Mesenchymal stem cell (in vitro differentiated cells and primary cell): Measurements from ENCODE around the gene THUMPD1.
"Not testable (repeated sequence)": the region's sequence is repeated elsewhere in the genome, so short reads cannot be mapped to it uniquely, and the experiment has no call there.

Experiments used
- DNase-seq: peaks from one replicate; pipeline ENCODE4 v3.0.0-alpha.2; 2013
- H2AFZ ChIP-seq: one replicate; pipeline ENCODE4 v1.6.1; 2013; ENCODE audit warnings: low read depth, mild to moderate bottlenecking, control low read depth, inconsistent platforms, low read length, moderate library complexity
- H2AK5ac ChIP-seq: 2 replicates; pipeline ENCODE4 v1.6.1; 2013; ENCODE audit warnings: low read length, moderate library complexity, mild to moderate bottlenecking, inconsistent platforms; ENCODE audit not compliant: severe bottlenecking
- H2BK120ac ChIP-seq: one replicate; pipeline ENCODE4 v1.6.1; 2013; ENCODE audit warnings: low read depth, mild to moderate bottlenecking, inconsistent platforms, low read length, moderate library complexity
- H2BK12ac ChIP-seq, 2 experiments: one replicate each; pipeline ENCODE4 v1.6.1; 2013; ENCODE audit warnings: inconsistent platforms in 2 of 2, low read length in 2 of 2, mild to moderate bottlenecking in 2 of 2, moderate library complexity in 2 of 2, control low read depth in 1 of 2
- H2BK15ac ChIP-seq: one replicate; pipeline ENCODE4 v1.6.1; 2013; ENCODE audit warnings: mild to moderate bottlenecking, low read depth, inconsistent platforms; ENCODE audit not compliant: poor library complexity, severe bottlenecking
- H2BK5ac ChIP-seq: 2 replicates; pipeline ENCODE4 v1.6.1; 2013; ENCODE audit warnings: low read depth, mild to moderate bottlenecking, low read length, control low read depth, inconsistent platforms; ENCODE audit not compliant: poor library complexity, severe bottlenecking
- H3K14ac ChIP-seq, 2 experiments: one replicate each; pipeline ENCODE4 v1.6.1; 2013; ENCODE audit warnings: inconsistent platforms in 2 of 2, low read length in 2 of 2, control low read depth in 1 of 2, mild to moderate bottlenecking in 1 of 2, moderate library complexity in 1 of 2
- H3K18ac ChIP-seq, 2 experiments: one replicate each; pipeline ENCODE4 v1.6.1; 2013; ENCODE audit warnings: inconsistent platforms in 2 of 2, low read length in 2 of 2, control low read depth in 1 of 2, low read depth in 1 of 2, mild to moderate bottlenecking in 1 of 2
- H3K23ac ChIP-seq, 2 experiments: one replicate each; pipeline ENCODE4 v1.6.1; 2013; ENCODE audit warnings: inconsistent platforms in 2 of 2, low read length in 2 of 2, mild to moderate bottlenecking in 2 of 2, moderate library complexity in 2 of 2, control low read depth in 1 of 2
- H3K27ac ChIP-seq: 2 replicates; pipeline ENCODE4 v1.5.1; 2013; ENCODE audit warnings: mild to moderate bottlenecking, moderate library complexity, low read length, control low read depth, inconsistent platforms; ENCODE audit not compliant: poor library complexity, severe bottlenecking
- H3K27me3 ChIP-seq, 2 experiments: 2 replicates each; pipeline versions ENCODE4 v1.6.1 to v1.7.0; 2013; ENCODE audit warnings: low read length in 2 of 2, mild to moderate bottlenecking in 2 of 2, moderate library complexity in 2 of 2, control low read depth in 1 of 2, inconsistent platforms in 1 of 2; ENCODE audit not compliant: control insufficient read depth in 1 of 2, insufficient read depth in 1 of 2
- H3K36me3 ChIP-seq, 2 experiments: 2 replicates each; pipeline versions ENCODE4 v1.6.1 to v1.7.0; 2013; ENCODE audit warnings: low read length in 2 of 2, control low read depth in 1 of 2, inconsistent platforms in 1 of 2, low read depth in 1 of 2, mild to moderate bottlenecking in 1 of 2; ENCODE audit not compliant: insufficient read depth in 2 of 2, control insufficient read depth in 1 of 2
- H3K4ac ChIP-seq, 2 experiments: one replicate each; pipeline ENCODE4 v1.6.1; 2013; ENCODE audit warnings: inconsistent platforms in 2 of 2, low read length in 2 of 2, mild to moderate bottlenecking in 2 of 2, moderate library complexity in 2 of 2, control low read depth in 1 of 2, low read depth in 1 of 2
- H3K4me1 ChIP-seq: 2 replicates; pipeline ENCODE4 v1.6.1; 2013; ENCODE audit warnings: low read depth, low read length, control low read depth; ENCODE audit not compliant: control insufficient read depth, insufficient read depth
- H3K4me2 ChIP-seq: 2 replicates; pipeline ENCODE4 v1.6.1; 2013; ENCODE audit warnings: low read length, mild to moderate bottlenecking, inconsistent platforms; ENCODE audit not compliant: poor library complexity, severe bottlenecking
- H3K4me3 ChIP-seq, 2 experiments: 2 replicates each; pipeline versions ENCODE4 v1.5.1 to v1.7.0; 2013; ENCODE audit warnings: low read length in 2 of 2, mild to moderate bottlenecking in 2 of 2, control low read depth in 1 of 2, low read depth in 1 of 2; ENCODE audit not compliant: insufficient read depth in 1 of 2
- H3K79me1 ChIP-seq: replicated peaks from 2 replicates; pipeline ENCODE4 v1.6.1; 2013; ENCODE audit warnings: mild to moderate bottlenecking, control low read depth, low read length, inconsistent platforms; ENCODE audit not compliant: poor library complexity, severe bottlenecking
- H3K9ac ChIP-seq: 2 replicates; pipeline ENCODE4 v1.7.0; 2013; ENCODE audit warnings: mild to moderate bottlenecking, low read length, moderate library complexity
- H3K9me3 ChIP-seq: 2 replicates; pipeline ENCODE4 v1.7.0; 2013; ENCODE audit warnings: mild to moderate bottlenecking, low read length; ENCODE audit not compliant: control insufficient read depth
- H4K8ac ChIP-seq: one replicate; pipeline ENCODE4 v1.6.1; 2013; ENCODE audit warnings: inconsistent platforms, mild to moderate bottlenecking, low read length, moderate library complexity
- H4K91ac ChIP-seq: one replicate; pipeline ENCODE4 v1.6.1; 2013; ENCODE audit warnings: mild to moderate bottlenecking, low read length, inconsistent platforms
- WGBS: methylation state at CpG from one replicate; pipeline ENCODE4 v1.1.7; 2013; ENCODE audit warnings: mixed read lengths; 5-methylcytosine and 5-hydroxymethylcytosine counted together

Gene THUMPD1

GRCh38 chr16:20760346-20760745, 18.7 kb upstream of the THUMPD1 start:
- Histone ChIP-seq H3K4ac (no peak overlapping the region), H2BK120ac (no peak overlapping the region), H3K27me3 (no peaks in the 10 kb centered on the region), H3K4me1 (peaks cover 6% of the 10 kb centered on the region), H2BK12ac (no peak overlapping the region), H3K79me1 (no peaks in the 10 kb centered on the region), H2AK5ac (no peak overlapping the region), H2AFZ (no peak overlapping the region), H3K23ac (no peak overlapping the region), H2BK15ac (no peak overlapping the region), H3K4me2 (no peak overlapping the region), H3K36me3 (no peaks in the 10 kb centered on the region), H3K4me3 (no peak overlapping the region), H3K9ac (no peak overlapping the region), H3K14ac (no peak overlapping the region), H3K18ac (no peak overlapping the region), H2BK5ac (no peak overlapping the region), H3K27ac (no peak overlapping the region), H4K91ac (no peak overlapping the region), H4K8ac (no peak overlapping the region), H3K9me3 (no peaks in the 10 kb centered on the region)
- WGBS: no CpG with 5 or more reads among the region's 2 CpGs
- DNase-seq: no peak

- H3K4me3 ChIP-seq, H3K9me3 ChIP-seq, H2BK15ac ChIP-seq, H2BK120ac ChIP-seq, H3K27ac ChIP-seq, H4K8ac ChIP-seq, H3K23ac ChIP-seq, H3K18ac ChIP-seq, H3K9ac ChIP-seq, H3K4ac ChIP-seq, H2BK12ac ChIP-seq, H3K4me1 ChIP-seq, H2BK5ac ChIP-seq, H2AK5ac ChIP-seq, DNase-seq, H3K79me1 ChIP-seq, H4K91ac ChIP-seq, H3K14ac ChIP-seq, H2AFZ ChIP-seq, H3K4me2 ChIP-seq, H3K36me3 ChIP-seq: not testable (repeated sequence)
- WGBS: no CpG with 5 or more reads among the region's 5 CpGs
- peaks cover 10 to 12% of the 10 kb centered on the region in 2 experiments for H3K27me3 ChIP-seq
Measured at GRCh38 chr16:20755799-20756198, 14.2 kb upstream of the THUMPD1 start.

- Histone ChIP-seq H3K79me1 (no peaks in the 10 kb centered on the region), H2AFZ (no peak overlapping the region), H3K4me2 (no peak overlapping the region), H3K4me1 (no peaks in the 10 kb centered on the region), H3K4me3 (no peak overlapping the region), H3K14ac (no peak overlapping the region), H4K8ac (no peak overlapping the region), H2BK120ac (no peak overlapping the region), H3K9me3 (no peaks in the 10 kb centered on the region), H3K4ac (no peak overlapping the region), H2BK15ac (no peak overlapping the region), H3K9ac (no peak overlapping the region), H2BK12ac (no peak overlapping the region), H3K27me3 (peaks cover 10 to 12% of the 10 kb centered on the region in 2 experiments), H3K36me3 (no peaks in the 10 kb centered on the region), H3K23ac (no peak overlapping the region), H2BK5ac (no peak overlapping the region), H3K18ac (no peak overlapping the region), H3K27ac (no peak overlapping the region), H2AK5ac (no peak overlapping the region), H4K91ac (no peak overlapping the region)
- no peak for DNase-seq
- no CpG with 5 or more reads among the region's 1 CpG for WGBS
Measured at GRCh38 chr16:20755238-20755637, 13.6 kb upstream of the THUMPD1 start.

- Histone ChIP-seq H3K4me3 (no peak overlapping the region), H2BK12ac (no peak overlapping the region), H3K4ac (no peak overlapping the region), H3K79me1 (no peaks in the 10 kb centered on the region), H3K9me3 (no peaks in the 10 kb centered on the region), H3K4me1 (no peaks in the 10 kb centered on the region), H3K4me2 (no peak overlapping the region), H3K23ac (no peak overlapping the region), H3K14ac (no peak overlapping the region), H2AFZ (no peak overlapping the region), H3K27me3 (peaks cover 10 to 12% of the 10 kb centered on the region in 2 experiments), H2AK5ac (no peak overlapping the region), H2BK15ac (no peak overlapping the region), H3K18ac (no peak overlapping the region), H4K8ac (no peak overlapping the region), H2BK120ac (no peak overlapping the region), H2BK5ac (no peak overlapping the region), H4K91ac (no peak overlapping the region), H3K36me3 (no peaks in the 10 kb centered on the region), H3K27ac (no peak overlapping the region), H3K9ac (no peak overlapping the region)
- WGBS: 27% methylated on average over 1 of the region's 1 CpG
- no peak for DNase-seq
Measured at GRCh38 chr16:20753727-20754126, 12.1 kb upstream of the THUMPD1 start.
